Endothelial cell of umbilical vein (primary cell): ENCODE data around the gene MEA1.

Experiments used
- CTCF ChIP-seq, 2 donors: IDR thresholded peaks; 1 replicate in 1 of 2; 2 replicates in 1 of 2; pipeline ENCODE4 v1.5.1; 2011; ENCODE audit warnings: low read length in 2 of 2, mild to moderate bottlenecking in 2 of 2, moderate library complexity in 2 of 2, control low read depth in 1 of 2, inconsistent platforms in 1 of 2, low read depth in 1 of 2; ENCODE audit not compliant: insufficient read depth in 1 of 2; ENCODE audit errors: extremely low read depth in 1 of 2
- POLR2A ChIP-seq: IDR thresholded peaks from 2 replicates; pipeline ENCODE4 v1.6.1; 2012; ENCODE audit warnings: low read depth, mild to moderate bottlenecking, control low read depth, low read length
- POLR2AphosphoS5 ChIP-seq: IDR thresholded peaks from 2 replicates; pipeline ENCODE4 v1.6.1; 2012; ENCODE audit warnings: low read depth, mild to moderate bottlenecking, control low read depth, low read length, moderate library complexity; ENCODE audit not compliant: insufficient read depth

- TF ChIP-seq POLR2A (no peak), CTCF (IDR thresholded peaks at IDR 0.05; ENCODE audit: extremely low read depth in 1 of 2, insufficient read depth in 1 of 2, low read depth in 1 of 2, low read length in 2 of 2) (no peak), POLR2AphosphoS5 (no peak)
These were observed 47.2 kb upstream of the MEA1 start for GRCh38 chr6:43060755-43061633.
